NCI-H748 treated with DMSO at 0.1 percent for 48 hours (cell line): Measurements from ENCODE around the gene CEACAM1.
"Not testable (repeated sequence)": the region's sequence is repeated elsewhere in the genome, so short reads cannot be mapped to it uniquely, and the experiment has no call there.

ENCODE experiments used
- DNase-seq: peaks from one replicate; lab custom pipeline; 2025; lab: John Stamatoyannopoulos, UW

CEACAM1 gene

GRCh38 chr19:42548552-42548951, 20.3 kb upstream of the CEACAM1 start:
- no peak for DNase-seq

GRCh38 chr19:42547929-42548328, 19.6 kb upstream of the CEACAM1 start:
- no peak for DNase-seq

- no peak for DNase-seq
Measured at GRCh38 chr19:42546831-42547500, 18.7 kb upstream of the CEACAM1 start.

GRCh38 chr19:42544146-42544545, 15.9 kb upstream of the CEACAM1 start:
- no peak for DNase-seq

GRCh38 chr19:42542791-42543190, 14.5 kb upstream of the CEACAM1 start:
- no peak for DNase-seq

- no peak for DNase-seq
Measured at GRCh38 chr19:42540071-42540553, 11.8 kb upstream of the CEACAM1 start.

GRCh38 chr19:42538841-42539709, 10.8 kb upstream of the CEACAM1 start:
- DNase-seq: no peak

GRCh38 chr19:42535276-42535675, 7.0 kb upstream of the CEACAM1 start:
- DNase-seq: not testable (repeated sequence)

GRCh38 chr19:42534391-42534790, 6.1 kb upstream of the CEACAM1 start:
- no peak for DNase-seq

- DNase-seq: no peak
Measured at GRCh38 chr19:42532891-42533290, 4.6 kb upstream of the CEACAM1 start.

GRCh38 chr19:42531313-42531712, 3.0 kb upstream of the CEACAM1 start:
- no peak for DNase-seq

- DNase-seq: no peak
Measured at GRCh38 chr19:42529248-42529764, 1.0 kb upstream of the CEACAM1 start.

GRCh38 chr19:42524943-42525342, 3.3 kb downstream of the CEACAM1 start:
- DNase-seq: no peak

- no peak for DNase-seq
Measured at GRCh38 chr19:42524250-42524649, 4.0 kb downstream of the CEACAM1 start.

- DNase-seq: not testable (repeated sequence)
Measured at GRCh38 chr19:42522262-42522661, 6.0 kb downstream of the CEACAM1 start.

GRCh38 chr19:42521346-42522030, 6.8 kb downstream of the CEACAM1 start:
- no peak for DNase-seq

- no peak for DNase-seq
Measured at GRCh38 chr19:42519108-42519507, 9.2 kb downstream of the CEACAM1 start.

GRCh38 chr19:42516771-42517170, 11.5 kb downstream of the CEACAM1 start:
- DNase-seq: no peak

GRCh38 chr19:42515241-42515832, 12.9 kb downstream of the CEACAM1 start:
- no peak for DNase-seq

GRCh38 chr19:42514449-42514848, 13.8 kb downstream of the CEACAM1 start:
- no peak for DNase-seq

- no peak for DNase-seq
Measured at GRCh38 chr19:42512743-42513304, 15.5 kb downstream of the CEACAM1 start.
